ENCODE measurements around the gene TMEM179B. TPM values are rescaled to one million over a fixed set of nuclear protein-coding genes. Genes with fewer than 3 reads are reported as not detected.

TMEM179B gene
- total and polyA plus RNA-seq, 5 experiments from 2014 or later = 66.2 to 126 (median 109) TPM

Small RNAs within 50 kb of the gene (microRNA-seq; reads per million reads assigned to microRNA genes)
- gene MIR6514 (ENCODE audit: borderline microRNAs expressed) (not detected), gene MIR6748 (ENCODE audit: borderline microRNAs expressed) (not detected)

Other genes with a start within 250 kb of the TMEM179B start
Only the 30 nearest of the 31 such genes appear.
- 1,000 to 10,000 TPM; 2,038 to 2,092 TPM for gene EEF1G, start 213.5 kb upstream of the TMEM179B start, total RNA-seq
- 1,000 to 10,000 TPM; 1,637 to 2,152 (median 1,960) TPM for gene EEF1G, start 213.5 kb upstream of the TMEM179B start, polyA plus RNA-seq
- gene TUT1, start 195.9 kb upstream of the TMEM179B start, total RNA-seq = 10 to 100 TPM; 46.4 to 50.9 TPM
- gene TUT1, start 195.9 kb upstream of the TMEM179B start, polyA plus RNA-seq = 10 to 100 TPM; 12.8 to 24.4 (median 16.9) TPM
- gene MTA2, start 185.5 kb upstream of the TMEM179B start, total RNA-seq = 100 to 1,000 TPM; 170 to 178 TPM
- gene MTA2, start 185.5 kb upstream of the TMEM179B start, polyA plus RNA-seq = 10 to 100 TPM; 15.8 to 32.6 (median 21.5) TPM
- gene EML3, start 174.6 kb upstream of the TMEM179B start, total RNA-seq = 100 to 1,000 TPM; 251 to 255 TPM
- 10 to 100 TPM; 14.8 to 23.7 (median 15.7) TPM for gene EML3, start 174.6 kb upstream of the TMEM179B start, polyA plus RNA-seq
- 1 to 10 TPM; 5.4 to 6.1 TPM for gene ROM1, start 174.1 kb upstream of the TMEM179B start, total RNA-seq
- gene ROM1, start 174.1 kb upstream of the TMEM179B start, polyA plus RNA-seq = 1 to 10 TPM in 2 of 3 donors, under 1 TPM in 1; 0.82 to 1.9 (median 1.8) TPM
- 10 to 100 TPM; 79.8 to 83.8 TPM for gene B3GAT3, start 165.4 kb upstream of the TMEM179B start, total RNA-seq
- gene B3GAT3, start 165.4 kb upstream of the TMEM179B start, polyA plus RNA-seq = 10 to 100 TPM; 35.6 to 51.3 (median 40.3) TPM
- gene GANAB, start 140.8 kb upstream of the TMEM179B start, total RNA-seq = 100 to 1,000 TPM; 326 to 327 TPM
- 100 to 1,000 TPM; 171 to 197 (median 174) TPM for gene GANAB, start 140.8 kb upstream of the TMEM179B start, polyA plus RNA-seq
- 10 to 100 TPM; 25.8 to 27.4 TPM for gene INTS5, start 134.1 kb upstream of the TMEM179B start, total RNA-seq
- gene INTS5, start 134.1 kb upstream of the TMEM179B start, polyA plus RNA-seq = 10 to 100 TPM; 27.7 to 58.3 (median 45.6) TPM
- gene C11orf98, start 122.2 kb upstream of the TMEM179B start, total RNA-seq = 10 to 100 TPM; 51.8 to 58.0 TPM
- 100 to 1,000 TPM in 2 of 3 donors, 10 to 100 TPM in 1; 99.9 to 149 (median 117) TPM for gene C11orf98, start 122.2 kb upstream of the TMEM179B start, polyA plus RNA-seq
- gene CSKMT, start 122.1 kb upstream of the TMEM179B start, total RNA-seq = 10 to 100 TPM; 43.6 to 45.0 TPM
- gene CSKMT, start 122.1 kb upstream of the TMEM179B start, polyA plus RNA-seq = 1 to 10 TPM; 1.8 to 3.7 (median 3.4) TPM
- 1 to 10 TPM; 5.4 to 6.6 TPM for gene UQCC3, start 115.7 kb upstream of the TMEM179B start, total RNA-seq
- gene UQCC3, start 115.7 kb upstream of the TMEM179B start, polyA plus RNA-seq = 1 to 10 TPM; 9.1 to 9.7 (median 9.6) TPM
- gene LBHD1, start 115.1 kb upstream of the TMEM179B start, total RNA-seq = 10 to 100 TPM; 29.5 to 30.9 TPM
- gene LBHD1, start 115.1 kb upstream of the TMEM179B start, polyA plus RNA-seq = 1 to 10 TPM; 2.4 to 8.3 (median 4.4) TPM
- gene UBXN1, start 108.3 kb upstream of the TMEM179B start, total RNA-seq = 100 to 1,000 TPM; 214 to 218 TPM
- 100 to 1,000 TPM; 188 to 219 (median 218) TPM for gene UBXN1, start 108.3 kb upstream of the TMEM179B start, polyA plus RNA-seq
- gene LRRN4CL, start 97.9 kb upstream of the TMEM179B start, total RNA-seq = under 1 TPM in 1 of 2 experiments, not detected in 1; 0.36 TPM
- not detected for gene LRRN4CL, start 97.9 kb upstream of the TMEM179B start, polyA plus RNA-seq
- 10 to 100 TPM; 37.0 to 50.7 TPM for gene BSCL2, start 80.0 kb upstream of the TMEM179B start, total RNA-seq
- gene BSCL2, start 80.0 kb upstream of the TMEM179B start, polyA plus RNA-seq = 10 to 100 TPM; 58.2 to 65.0 (median 58.8) TPM
- gene GNG3, start 79.7 kb upstream of the TMEM179B start, total RNA-seq = not detected
- gene GNG3, start 79.7 kb upstream of the TMEM179B start, polyA plus RNA-seq = under 1 TPM in 1 of 3 donors, not detected in 2; 0.27 TPM
- gene HNRNPUL2, start 59.9 kb upstream of the TMEM179B start, total RNA-seq = 10 to 100 TPM; 81.6 to 84.0 TPM
- gene HNRNPUL2, start 59.9 kb upstream of the TMEM179B start, polyA plus RNA-seq = 1 to 10 TPM in 2 of 3 donors, under 1 TPM in 1; 0.99 to 3.0 (median 1.0) TPM
- 10 to 100 TPM; 46.1 to 47.6 TPM for gene TTC9C, start 58.9 kb upstream of the TMEM179B start, total RNA-seq
- 10 to 100 TPM in 2 of 3 donors, 1 to 10 TPM in 1; 8.5 to 18.8 (median 15.4) TPM for gene TTC9C, start 58.9 kb upstream of the TMEM179B start, polyA plus RNA-seq
- gene ZBTB3, start 33.2 kb upstream of the TMEM179B start, total RNA-seq = 10 to 100 TPM; 27.3 to 27.6 TPM
- gene ZBTB3, start 33.2 kb upstream of the TMEM179B start, polyA plus RNA-seq = 1 to 10 TPM; 2.1 to 6.7 (median 3.6) TPM
- gene POLR2G, start 25.8 kb upstream of the TMEM179B start, total RNA-seq = 10 to 100 TPM; 87.8 to 94.0 TPM
- gene POLR2G, start 25.8 kb upstream of the TMEM179B start, polyA plus RNA-seq = 100 to 1,000 TPM; 255 to 266 (median 259) TPM
- 10 to 100 TPM; 28.6 to 34.9 TPM for gene TAF6L, start 16.0 kb upstream of the TMEM179B start, total RNA-seq
- 10 to 100 TPM in 1 of 3 donors, 1 to 10 TPM in 2; 8.7 to 10.8 (median 8.9) TPM for gene TAF6L, start 16.0 kb upstream of the TMEM179B start, polyA plus RNA-seq
- gene TMEM223, start 4.6 kb downstream of the TMEM179B start, total RNA-seq = 10 to 100 TPM; 15.0 to 16.5 TPM
- 10 to 100 TPM; 39.1 to 57.8 (median 45.5) TPM for gene TMEM223, start 4.6 kb downstream of the TMEM179B start, polyA plus RNA-seq
- 100 to 1,000 TPM; 185 to 191 TPM for gene NXF1, start 18.0 kb downstream of the TMEM179B start, total RNA-seq
- 10 to 100 TPM; 38.4 to 82.9 (median 62.8) TPM for gene NXF1, start 18.0 kb downstream of the TMEM179B start, polyA plus RNA-seq
- gene STX5, start 44.6 kb downstream of the TMEM179B start, total RNA-seq = 10 to 100 TPM; 55.6 to 61.7 TPM
- 10 to 100 TPM; 25.4 to 30.4 (median 26.2) TPM for gene STX5, start 44.6 kb downstream of the TMEM179B start, polyA plus RNA-seq
- gene TEX54, start 45.4 kb downstream of the TMEM179B start, total RNA-seq = under 1 TPM; 0.88 to 0.91 TPM
- gene TEX54, start 45.4 kb downstream of the TMEM179B start, polyA plus RNA-seq = 1 to 10 TPM; 1.6 to 2.2 (median 1.7) TPM
- gene WDR74, start 52.2 kb downstream of the TMEM179B start, total RNA-seq = 100 to 1,000 TPM; 129 to 130 TPM
- 10 to 100 TPM; 35.7 to 64.0 (median 49.4) TPM for gene WDR74, start 52.2 kb downstream of the TMEM179B start, polyA plus RNA-seq
- gene SLC3A2, start 93.5 kb downstream of the TMEM179B start, total RNA-seq = 100 to 1,000 TPM; 352 to 353 TPM
- 100 to 1,000 TPM; 119 to 164 (median 125) TPM for gene SLC3A2, start 93.5 kb downstream of the TMEM179B start, polyA plus RNA-seq
- not detected for gene CHRM1, start 134.0 kb downstream of the TMEM179B start, total RNA-seq
- not detected for gene CHRM1, start 134.0 kb downstream of the TMEM179B start, polyA plus RNA-seq
- gene SLC22A6, start 197.6 kb downstream of the TMEM179B start, total RNA-seq = not detected
- gene SLC22A6, start 197.6 kb downstream of the TMEM179B start, polyA plus RNA-seq = not detected
- gene SLC22A8, start 228.4 kb downstream of the TMEM179B start, total RNA-seq = not detected
- not detected for gene SLC22A8, start 228.4 kb downstream of the TMEM179B start, polyA plus RNA-seq

Measured in naive thymus-derived CD8-positive, alpha-beta T cell (primary cell).